GM21723 (cell line): Measurements from ENCODE around the gene PABPN1L.
"Not testable (repeated sequence)": the region's sequence is repeated elsewhere in the genome, so short reads cannot be mapped to it uniquely, and the experiment has no call there.

ENCODE experiments used
- ATAC-seq: cut with Tn5 transposase; IDR thresholded peaks from one replicate; pipeline ENCODE4 v1.9.1; 2021; ENCODE audit warnings: mild to moderate bottlenecking, moderate library complexity; ENCODE audit not compliant: unreplicated experiment

Gene PABPN1L

DNA sequence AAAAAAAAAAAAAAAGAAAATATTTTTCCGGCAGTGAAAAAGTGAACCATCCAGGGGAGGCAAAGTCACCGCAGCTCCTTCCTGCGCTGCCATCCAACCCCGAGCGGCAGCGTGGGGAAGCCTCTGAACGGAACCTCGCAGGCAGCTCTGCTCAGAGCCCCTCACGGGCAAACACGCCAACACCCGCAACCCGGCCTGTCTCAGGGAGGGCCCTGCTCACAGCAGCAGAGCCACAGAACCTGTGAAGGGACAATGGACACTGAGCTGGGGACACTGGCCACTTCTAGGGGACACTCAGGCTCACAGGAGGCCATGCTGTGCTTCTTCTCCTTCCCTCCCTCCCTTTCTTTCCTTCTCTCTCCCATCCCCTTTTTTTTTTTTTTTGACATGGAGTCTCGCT lies 33.4 kb downstream of the PABPN1L start:
- no peak for ATAC-seq

DNA sequence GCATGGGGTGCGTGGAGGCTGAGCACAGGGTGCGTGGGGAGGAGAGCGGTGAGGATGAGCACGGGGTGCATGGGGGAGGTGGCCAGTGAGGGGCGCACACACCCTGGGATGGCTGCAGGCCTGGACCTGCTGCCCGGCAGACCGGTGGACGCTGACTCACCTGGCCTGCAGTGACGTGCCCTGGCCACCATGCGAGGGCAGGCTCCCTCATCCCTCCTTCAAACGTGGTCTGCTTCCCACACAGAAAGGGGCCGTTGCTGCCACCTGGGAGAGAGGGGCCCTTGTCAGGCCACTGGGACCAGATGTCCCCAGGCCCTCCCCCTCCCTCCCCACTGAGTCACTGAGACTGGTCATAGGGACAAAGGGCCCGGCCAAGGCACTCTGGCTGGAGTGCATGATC lies 34.6 kb downstream of the PABPN1L start:
- no peak for ATAC-seq

DNA sequence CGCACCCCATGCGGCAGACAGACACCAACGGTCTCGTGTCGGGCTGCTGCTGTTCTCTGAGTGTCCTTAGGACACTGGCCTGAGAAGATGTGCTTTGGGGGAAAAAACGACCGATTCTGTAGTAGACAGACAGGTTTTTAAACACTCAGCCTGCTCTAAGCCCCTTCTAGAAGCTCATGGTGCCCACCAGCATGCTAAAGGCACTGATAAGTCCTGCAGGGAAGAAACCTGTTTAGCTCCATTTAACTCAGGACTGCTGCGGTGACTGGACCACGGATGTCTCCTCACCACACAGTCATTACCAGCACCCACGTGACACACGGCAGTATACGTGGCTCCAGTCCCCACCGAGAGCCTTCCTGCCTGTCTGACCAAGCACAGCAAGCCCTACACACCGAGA lies 35.7 kb downstream of the PABPN1L start:
- no peak for ATAC-seq

DNA sequence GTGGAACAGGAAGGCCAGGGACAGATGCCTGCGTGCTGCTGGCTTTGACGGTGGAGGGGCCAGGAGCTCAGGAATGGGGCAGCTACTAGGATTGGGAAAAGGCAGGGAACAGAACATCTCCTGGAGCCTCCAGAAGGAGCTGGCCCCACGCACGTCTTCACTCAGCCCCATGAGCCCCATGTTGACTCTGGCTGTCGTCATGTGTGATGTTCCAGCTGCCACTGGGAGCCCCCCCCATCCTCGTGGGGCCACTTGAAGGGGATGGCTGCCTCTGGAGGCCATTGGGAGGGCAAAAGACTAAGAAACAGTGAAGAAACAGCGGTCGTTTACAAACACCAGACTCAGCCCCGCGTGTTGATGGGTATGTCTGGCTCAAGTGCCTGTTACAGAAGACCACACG lies 36.2 kb downstream of the PABPN1L start:
- no peak for ATAC-seq

DNA sequence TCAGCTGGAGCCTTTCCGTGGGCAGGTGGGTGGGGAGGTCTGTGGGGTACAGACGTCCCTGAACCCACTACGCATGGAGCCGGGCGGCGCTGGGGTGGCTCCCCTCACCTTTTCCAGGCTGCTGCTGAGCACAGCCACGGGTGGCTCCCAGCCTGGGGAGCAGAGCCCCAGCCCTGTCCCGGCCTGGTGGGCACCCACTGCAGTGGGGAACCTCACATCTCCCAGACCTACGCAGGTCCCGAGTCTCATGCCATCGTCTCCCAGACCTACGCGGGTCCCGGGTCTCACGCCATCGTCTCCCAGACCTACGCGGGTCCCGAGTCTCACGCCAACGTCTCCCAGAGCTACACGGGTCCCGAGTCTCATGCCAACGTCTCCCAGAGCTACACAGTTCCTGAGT lies 37.7 kb downstream of the PABPN1L start:
- no peak for ATAC-seq

DNA sequence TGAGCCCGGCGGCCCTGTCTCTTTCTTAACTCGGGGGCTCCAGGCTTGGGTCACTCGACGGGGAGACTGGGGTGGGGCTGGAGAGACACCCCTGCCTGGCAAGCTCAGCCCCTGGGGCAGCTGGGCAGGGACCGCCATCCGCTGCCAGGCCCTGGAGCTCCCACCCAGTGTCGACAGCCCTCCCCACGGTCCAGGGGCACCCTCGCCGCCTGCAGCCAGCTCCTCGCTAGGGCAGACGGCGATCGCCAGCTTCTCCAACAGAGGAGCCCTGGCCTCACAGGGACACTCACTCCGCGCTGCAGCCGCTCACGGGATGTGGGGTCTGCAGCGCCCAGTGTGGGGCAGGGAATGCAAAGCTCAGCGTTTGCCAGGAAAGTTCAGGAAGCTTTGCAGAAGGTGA lies 38.7 kb downstream of the PABPN1L start:
- no peak for ATAC-seq

DNA sequence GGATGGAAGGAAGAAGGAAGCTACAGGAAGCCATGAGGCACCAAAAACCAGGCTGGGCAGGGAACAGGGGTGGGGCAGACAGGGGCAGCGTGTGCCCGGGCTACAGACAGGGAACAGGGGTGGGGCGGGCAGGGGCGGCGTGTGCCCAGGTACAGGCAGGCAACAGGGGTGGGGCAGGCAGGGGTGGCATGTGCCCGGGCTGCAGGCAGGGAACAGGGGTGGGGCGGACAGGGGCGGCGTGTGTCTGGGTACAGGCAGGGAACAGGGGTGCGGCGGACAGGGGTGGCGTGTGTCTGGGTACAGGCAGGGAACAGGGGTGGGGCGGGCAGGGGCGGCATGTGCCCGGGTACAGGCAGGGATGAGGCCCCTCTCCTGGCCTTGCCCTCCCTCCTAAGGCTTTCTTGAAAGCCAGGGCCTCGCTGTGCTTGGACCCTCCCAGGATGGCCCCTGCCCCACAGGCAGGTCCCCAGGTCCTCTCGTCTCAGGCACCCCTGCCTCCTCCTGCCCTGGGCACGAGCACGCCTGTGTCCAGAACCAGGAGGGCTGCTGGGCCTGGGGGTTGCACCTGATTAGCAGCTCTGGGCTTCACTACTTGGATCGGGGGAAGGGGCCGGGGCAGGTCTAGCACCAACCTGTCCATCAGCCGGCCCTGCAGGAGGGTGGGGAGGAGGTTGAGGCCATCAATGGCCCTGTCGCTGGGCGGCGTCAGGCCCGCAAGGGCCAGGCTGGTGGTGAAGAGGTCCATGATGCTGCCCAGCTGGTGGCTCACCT lies 40.2 kb downstream of the PABPN1L start:
- ATAC-seq: no peak

DNA sequence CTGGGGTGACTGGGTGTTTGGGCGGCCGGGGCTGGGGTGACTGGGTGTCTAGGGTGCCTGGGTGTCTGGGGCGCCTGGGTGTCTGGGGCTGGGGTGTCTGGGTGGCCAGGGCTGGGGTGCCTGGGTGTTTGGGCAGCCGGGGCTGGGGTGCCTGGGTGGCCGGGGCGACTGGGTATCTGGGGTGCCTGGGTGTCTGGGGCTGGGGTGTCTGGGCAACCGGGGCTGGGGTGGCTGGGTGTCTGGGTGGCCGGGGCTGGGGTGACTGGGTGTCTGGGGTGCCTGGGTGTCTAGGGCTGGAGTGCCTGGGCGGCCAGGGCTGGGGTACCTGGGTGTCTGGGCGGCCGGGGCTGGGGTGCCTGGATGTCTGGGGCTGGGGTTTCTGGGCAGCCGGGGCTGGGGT lies 41.3 kb downstream of the PABPN1L start:
- ATAC-seq: no peak

DNA sequence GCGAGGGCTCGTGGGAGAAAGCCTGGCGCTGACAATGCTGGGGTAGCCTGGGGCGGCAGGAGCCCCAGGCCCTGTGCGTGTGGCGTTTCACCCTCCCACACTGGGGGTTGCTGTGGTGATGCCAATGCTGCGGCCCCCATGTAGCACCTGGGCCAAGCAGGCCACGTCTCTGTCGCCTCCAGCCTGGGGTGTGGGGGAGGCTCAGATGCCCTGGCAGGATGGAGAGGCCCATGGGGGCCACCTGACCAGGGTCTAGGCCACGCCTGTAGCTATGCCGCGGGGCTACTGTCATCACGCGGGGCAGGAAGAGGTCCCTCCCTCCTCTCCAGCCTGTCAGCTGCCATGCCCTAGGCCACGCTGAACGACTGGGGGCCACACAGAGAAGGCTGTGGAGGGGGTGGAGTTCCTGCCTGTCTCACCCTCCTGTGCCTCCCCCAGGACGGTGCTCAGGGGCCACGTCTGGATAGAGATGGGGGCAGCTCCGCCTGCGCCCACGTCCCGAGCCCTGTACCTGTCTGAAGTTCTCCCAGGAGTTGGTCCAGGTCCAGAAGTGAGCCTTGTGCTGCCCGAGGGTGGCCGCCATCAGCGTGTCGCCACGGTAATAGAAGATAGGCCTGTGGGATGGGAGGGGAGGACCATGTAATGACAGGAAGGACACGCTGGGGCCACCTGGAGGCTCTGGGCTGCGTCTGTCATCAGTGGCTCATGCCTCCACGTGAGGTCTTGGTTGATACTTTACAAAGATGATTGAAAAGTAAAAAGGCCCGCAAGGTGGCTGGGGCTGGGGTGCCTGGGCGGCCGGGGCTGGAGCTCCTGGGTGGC lies 42.0 kb downstream of the PABPN1L start:
- no peak for ATAC-seq

DNA sequence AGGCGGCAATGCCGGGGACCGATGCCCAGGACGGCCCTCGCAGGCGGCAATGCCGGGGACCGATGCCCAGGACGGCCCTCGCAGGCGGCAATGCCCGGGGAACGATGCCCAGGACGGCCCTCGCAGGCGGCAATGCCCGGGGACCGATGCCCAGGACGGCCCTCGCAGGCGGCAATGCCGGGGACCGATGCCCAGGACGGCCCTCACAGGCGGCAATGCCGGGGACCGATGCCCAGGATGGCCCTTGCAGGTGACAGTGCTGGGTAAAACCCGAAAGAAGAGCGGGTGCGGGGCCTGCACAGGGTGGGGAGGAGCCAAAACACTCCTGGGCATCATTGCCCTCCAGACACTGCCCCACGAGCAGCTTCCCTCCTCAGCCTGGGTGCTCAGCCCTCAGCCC lies 42.8 kb downstream of the PABPN1L start:
- ATAC-seq: not testable (repeated sequence)

DNA sequence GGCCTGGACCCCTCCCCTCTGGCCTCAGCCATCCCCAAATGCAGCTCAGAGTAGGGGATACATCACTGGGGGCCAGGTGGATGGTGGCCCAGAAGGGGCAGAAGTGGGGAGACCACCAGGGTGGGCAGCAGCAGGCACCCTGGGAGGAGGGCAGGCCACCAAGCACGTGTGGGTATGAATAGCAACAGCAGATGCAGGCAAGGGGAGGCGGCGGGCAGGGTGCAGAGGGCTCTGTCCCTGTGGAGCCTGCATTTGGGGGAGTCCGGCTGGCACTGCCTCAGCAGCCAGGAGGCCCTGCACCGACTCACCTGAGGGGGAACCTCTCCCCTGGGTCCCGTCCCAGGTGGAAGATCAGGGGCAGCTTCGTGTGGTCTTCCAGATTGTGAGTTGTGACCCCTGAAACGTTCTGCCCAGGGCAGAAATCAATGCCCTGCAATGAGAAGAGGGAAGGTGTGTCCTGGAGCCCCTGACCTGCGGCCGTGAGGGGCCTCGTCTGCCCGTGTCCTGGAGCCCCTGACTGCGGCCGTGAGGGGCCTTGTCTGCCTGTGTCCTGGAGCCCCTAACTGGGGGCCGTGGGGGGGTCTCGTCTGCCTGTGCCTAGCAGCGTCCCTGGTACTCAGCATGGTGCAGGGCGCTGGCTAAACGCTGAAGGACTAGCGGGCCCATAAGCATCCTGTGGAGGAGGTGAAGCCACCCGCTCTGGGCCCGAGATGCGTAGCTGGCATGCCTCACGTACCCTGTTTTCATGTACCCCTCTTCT lies 44.0 kb downstream of the PABPN1L start:
- ATAC-seq: no peak

DNA sequence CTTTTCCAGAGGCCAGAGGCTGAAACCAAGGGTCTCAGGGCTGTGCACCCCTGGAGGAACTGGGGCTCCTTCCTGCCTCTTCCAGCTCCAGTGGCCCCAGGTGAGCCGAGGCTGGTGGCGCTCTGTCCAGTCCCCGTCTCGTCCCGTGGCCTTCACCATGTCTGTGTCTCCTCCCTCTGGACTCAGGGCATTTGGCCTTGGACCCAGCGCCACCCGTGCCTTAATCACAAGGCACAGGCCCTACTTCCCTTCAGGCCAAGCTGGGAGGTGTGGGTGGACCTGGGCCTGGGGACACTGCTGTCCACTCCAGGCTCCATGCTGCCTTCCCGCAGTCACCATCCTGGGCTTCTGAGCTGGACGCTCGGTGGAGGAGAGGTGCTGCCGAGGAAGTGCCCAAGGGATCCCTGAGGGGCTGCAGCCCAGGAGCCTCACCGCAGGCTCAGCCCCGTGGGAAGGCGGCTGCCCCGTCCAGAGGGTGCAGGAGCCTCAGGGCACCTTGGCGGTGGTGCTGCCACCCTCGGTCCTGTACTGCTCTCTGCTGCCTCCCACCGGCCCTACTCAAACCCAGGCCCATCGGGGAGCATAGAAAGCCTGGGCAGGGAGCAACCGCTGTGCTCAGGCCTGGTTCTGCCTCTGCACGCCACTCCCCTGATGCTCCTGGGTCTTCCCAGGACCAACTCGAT lies 45.2 kb downstream of the PABPN1L start:
- no peak for ATAC-seq

DNA sequence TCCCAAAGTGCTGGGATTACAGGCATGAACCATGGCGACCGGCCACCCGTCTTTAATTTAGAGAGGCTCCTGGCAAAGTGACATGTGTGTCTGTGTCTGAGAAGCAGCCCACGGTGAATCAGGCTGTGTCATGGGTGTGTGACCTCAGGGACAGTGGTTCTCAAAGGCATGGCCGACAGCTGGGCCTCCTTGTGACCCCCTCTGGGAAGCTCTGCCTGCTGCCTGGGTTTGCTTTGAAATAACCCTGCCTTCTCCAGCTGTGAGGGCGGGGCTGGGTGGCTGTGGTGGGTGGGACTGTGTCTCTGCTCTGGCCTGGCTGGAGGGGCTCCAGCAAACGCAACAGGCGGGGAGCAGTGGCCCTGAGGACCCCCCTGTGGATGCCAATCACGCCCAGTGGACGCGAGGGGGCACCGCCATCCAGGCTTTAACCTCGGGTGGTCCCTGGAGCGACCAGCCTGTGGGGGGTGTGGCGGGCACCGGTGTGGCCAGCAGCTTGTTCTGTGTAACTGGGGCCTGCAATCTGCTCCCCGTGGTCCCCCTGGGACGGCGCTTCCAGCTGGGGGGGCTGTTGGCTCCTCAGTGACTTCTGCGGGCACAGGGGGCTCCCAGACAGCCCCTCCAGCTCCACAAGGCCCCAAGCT lies 46.0 kb downstream of the PABPN1L start:
- ATAC-seq: no peak

DNA sequence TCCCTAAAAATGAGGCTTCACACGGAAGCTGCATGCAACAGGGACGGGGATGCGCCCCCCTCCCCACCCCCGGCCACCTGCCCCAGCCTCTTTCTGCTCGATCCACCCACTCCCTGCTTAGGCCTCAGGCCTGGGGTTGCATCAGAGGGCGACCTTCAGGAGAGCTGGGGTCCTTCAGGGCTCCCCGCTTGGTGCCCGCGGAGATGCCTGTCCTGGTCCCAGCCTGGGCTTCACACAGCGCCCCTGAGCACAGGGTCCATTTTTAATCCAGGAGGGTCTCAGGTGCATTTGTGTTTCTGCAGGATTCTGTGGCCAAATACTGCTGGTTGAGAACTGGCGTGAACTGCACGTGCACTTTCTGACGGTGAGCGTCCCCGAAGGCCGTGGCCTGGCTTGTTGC lies 47.3 kb downstream of the PABPN1L start:
- no peak for ATAC-seq

DNA sequence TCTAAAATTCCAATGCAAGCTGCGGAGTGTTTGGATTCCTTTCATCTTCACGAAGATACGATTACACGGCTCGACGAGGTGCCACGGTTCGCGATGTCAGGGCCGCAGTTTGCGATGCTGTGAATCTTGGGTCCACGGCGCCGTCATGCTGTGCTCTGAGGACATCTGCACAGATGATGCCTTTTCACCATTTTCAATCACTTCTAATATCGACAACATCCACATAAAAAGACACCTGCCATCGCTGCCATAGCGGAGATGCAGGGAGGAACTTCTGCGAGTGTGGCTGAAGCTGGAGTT lies 47.9 kb downstream of the PABPN1L start:
- no peak for ATAC-seq

DNA sequence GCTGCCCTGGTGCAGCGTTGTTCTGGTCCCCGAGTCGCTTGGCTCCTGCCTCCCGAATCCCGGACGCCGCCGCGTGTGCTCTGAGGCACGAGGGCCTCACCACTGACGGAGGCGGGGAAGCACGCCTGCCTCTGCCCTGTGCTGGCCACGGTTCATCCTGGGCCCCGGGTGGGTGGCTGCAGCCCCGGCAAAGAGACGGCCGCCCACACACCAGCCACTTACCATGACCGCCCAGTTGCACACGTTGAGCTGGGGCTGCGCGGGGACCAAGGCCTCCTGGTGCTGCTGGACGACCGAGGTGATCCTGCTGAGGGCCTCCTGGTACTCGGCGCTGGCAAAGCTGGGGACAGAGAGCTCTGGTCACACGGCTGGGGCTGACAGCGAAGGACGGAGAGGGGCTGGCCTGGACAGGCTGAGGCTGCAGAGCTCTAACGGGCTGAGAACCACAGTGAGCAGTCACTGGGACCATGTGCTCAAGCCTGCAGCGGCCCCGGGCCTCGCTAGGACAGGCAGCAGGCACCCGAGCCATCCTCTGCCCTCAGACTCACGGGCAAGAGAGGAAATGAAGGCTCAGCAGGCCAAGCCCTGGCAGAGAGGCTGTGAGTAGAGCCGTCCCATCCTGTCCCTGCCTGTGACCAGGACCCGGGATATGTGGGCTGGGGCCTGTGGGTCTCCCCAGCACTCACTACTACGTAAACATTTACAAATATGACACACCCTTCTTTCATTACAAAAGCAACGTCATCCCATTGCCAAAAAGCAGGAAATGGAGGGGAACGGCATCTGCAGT lies 48.5 kb downstream of the PABPN1L start:
- no peak for ATAC-seq

DNA sequence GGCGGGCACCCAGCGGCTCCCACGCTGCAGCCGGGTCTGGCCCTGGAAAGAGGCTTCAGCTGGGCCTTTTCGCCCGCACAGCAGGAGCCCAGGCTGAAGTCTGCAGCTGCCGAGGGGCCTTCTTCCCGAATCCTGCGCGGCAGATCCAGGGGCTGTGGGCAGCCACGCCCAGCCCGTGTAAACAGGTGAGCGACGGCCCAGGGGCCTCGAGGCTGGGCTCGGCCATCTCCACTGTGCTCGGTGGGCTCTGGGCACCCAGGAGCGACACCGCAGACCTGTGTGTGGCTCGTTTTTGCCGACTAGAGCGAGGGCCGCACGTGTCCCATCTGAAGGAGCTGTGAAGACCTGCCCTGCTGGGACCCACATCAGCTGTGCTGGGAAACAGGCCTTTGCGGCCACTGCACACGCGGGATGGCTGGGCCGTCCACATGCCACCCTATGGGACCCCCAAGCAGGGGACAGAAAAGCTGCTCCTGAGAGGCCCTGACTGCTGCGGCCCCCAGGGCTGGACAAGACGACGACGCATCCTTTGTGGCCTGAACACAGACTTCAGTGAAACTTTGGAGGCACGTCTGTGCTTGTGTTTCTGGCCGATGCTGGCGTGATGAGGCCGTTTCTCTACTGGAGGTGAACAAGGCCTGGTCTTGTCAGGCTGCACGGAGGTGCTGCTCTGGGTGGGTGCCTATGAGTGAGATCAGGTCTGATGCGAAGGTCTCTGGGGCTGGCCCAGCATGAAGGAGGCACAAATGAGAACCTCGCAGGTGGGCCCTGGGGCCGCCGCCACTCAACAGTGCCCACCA lies 49.5 kb downstream of the PABPN1L start:
- ATAC-seq: no peak

DNA sequence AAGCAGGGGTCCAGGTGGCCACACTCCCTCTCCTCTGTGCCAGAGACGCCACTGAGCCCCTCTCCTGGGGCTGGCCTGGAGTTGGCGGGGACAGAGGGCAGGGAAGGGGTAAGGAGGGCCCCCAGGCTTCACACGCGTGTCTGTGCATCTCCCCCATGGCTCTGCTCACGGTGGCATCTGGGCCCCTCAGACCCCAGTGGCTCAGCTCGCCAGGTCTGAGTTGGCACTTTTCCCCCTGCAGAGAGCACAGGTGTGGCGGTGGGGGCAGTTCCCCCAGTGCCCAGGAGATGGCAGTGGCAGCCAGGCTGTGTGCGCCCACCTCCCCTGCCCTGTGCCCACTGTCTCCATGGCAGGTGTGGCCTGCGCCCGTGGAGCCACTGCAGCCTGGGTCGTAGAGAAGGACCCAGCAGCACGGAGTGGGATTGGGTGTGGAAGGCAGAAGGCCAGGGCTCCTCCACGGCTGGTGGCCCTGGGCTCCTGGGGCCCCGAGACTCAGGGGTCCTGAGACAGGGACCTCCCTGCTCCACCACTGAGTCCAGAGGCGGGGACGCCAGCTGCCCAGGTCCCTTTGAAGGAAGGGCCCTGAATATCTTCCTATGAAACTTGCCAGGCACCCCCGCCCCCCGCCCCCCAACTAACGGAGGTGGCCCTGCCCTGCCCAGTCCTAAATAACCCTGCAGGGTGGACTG lies 50.4 kb downstream of the PABPN1L start:
- ATAC-seq: no peak

DNA sequence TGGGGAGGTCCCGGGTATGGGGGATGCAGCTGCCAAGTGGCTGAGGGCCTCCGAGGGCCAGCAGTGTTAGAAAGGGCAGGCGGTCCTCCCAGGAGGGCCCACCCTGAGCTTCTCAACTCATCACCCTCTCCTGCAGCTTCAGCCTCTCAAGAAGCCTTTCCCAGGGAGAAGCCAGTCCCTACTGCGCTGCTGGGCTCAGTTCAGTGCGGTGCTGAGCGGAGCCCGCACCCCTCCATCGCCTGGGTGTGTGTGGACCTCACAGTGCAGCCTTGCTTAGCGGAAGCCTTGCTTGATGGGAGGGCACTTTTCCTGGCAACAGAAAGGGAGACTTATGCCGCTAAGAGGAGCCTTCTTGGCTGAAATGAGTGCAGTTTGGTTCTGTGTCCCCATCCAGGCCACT lies 51.2 kb downstream of the PABPN1L start:
- ATAC-seq: no peak
